H1 (cell line): ENCODE data around the gene NREP.

Experiments used
- CEBPB ChIP-seq: IDR thresholded peaks from 2 replicates; pipeline ENCODE4 v1.6.1; 2012; ENCODE audit warnings: low read depth, low read length
- CREB1 ChIP-seq: IDR thresholded peaks from 2 replicates; pipeline ENCODE4 v1.6.1; 2012; ENCODE audit warnings: inconsistent platforms
- CTCF ChIP-seq, 3 experiments: IDR thresholded peaks; 1 replicate in 2 of 3; 2 replicates in 1 of 3; pipeline versions ENCODE4 v1.5.1 to v1.6.1; 2011; ENCODE audit warnings: low read length in 3 of 3, mild to moderate bottlenecking in 3 of 3, inconsistent platforms in 2 of 3, low read depth in 1 of 3, moderate library complexity in 1 of 3; ENCODE audit not compliant: insufficient read depth in 1 of 3; ENCODE audit errors: control extremely low read depth in 1 of 3
- POLR2AphosphoS5 ChIP-seq: IDR thresholded peaks from 2 replicates; pipeline ENCODE4 v1.6.1; 2011; ENCODE audit warnings: low read depth, low read length
- RAD21 ChIP-seq, 2 experiments: IDR thresholded peaks in 1 of 2; conservative IDR thresholded peaks in 1 of 2; 2 replicates each; pipeline ENCODE4 v1.6.1; 2011; ENCODE audit warnings: low read depth in 2 of 2, low read length in 2 of 2, improper control_type of control experiment in 1 of 2, inconsistent platforms in 1 of 2, mild to moderate bottlenecking in 1 of 2, moderate library complexity in 1 of 2

GRCh38 chr5:111707630-111708164 is 49.3 kb downstream of the NREP start:
- TF ChIP-seq CTCF (IDR thresholded peaks at IDR 0.05; ENCODE audit: control extremely low read depth in 1 of 3, insufficient read depth in 1 of 3, low read depth in 1 of 3, low read length in 3 of 3) (no peak), CREB1 (no peak), POLR2AphosphoS5 (no peak), CEBPB (no peak), RAD21 (IDR thresholded peaks at IDR 0.05 in 1 of 2, conservative IDR thresholded peaks at IDR 0.05 in 1 of 2; ENCODE audit: low read depth in 2 of 2, low read length in 2 of 2) (no peak)
